ENCODE data around the gene RD3L.
"Not testable (repeated sequence)": the region's sequence is repeated elsewhere in the genome, so short reads cannot be mapped to it uniquely, and the experiment has no call there.

DNA sequence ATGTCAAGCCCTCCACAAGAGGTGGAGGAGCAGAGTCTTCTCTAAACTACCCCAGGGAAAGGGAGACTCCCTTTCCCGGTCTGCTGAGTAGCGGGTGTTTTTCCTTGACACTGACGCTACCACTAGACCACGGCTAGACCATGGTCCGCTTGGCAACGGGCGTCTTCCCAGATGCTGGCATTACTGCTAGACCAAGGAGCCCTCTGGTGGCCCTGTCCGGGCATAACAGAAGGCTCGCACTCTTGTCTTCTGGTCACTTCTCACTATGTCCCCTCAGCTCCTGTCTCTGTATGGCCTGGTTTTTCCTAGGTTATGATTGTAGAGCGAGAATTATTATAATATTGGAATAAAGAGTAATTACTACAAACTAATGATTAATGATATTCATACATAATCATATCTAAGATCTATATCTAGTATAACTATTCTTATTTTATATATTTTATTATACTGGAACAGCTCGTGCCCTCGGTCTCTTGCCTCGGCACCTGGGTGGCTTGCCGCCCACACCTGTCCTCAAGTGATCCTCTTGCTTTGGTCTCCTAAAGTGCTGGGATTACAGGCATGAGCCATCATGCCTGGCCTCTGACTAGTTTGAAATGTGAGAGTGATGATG, 38.4 kb upstream of the RD3L start:
- TF ChIP-seq POLR2A (IDR thresholded peaks at IDR 0.05) = not testable (repeated sequence)
- TF ChIP-seq CTCF (IDR thresholded peaks at IDR 0.05) = peak; percentile 54 to 92 (median 86)

Data from thyroid gland (tissue), 4 donors.